Activated T-cell treated with anti-CD3 and anti-CD28 coated beads for 1 hour (primary cell): ENCODE results near the gene LCNL1.

ENCODE experiments used
- DNase-seq: peaks from one replicate; pipeline ENCODE4 v3.0.0-alpha.2; 2020; ENCODE audit warnings: low read depth

Gene LCNL1

DNA sequence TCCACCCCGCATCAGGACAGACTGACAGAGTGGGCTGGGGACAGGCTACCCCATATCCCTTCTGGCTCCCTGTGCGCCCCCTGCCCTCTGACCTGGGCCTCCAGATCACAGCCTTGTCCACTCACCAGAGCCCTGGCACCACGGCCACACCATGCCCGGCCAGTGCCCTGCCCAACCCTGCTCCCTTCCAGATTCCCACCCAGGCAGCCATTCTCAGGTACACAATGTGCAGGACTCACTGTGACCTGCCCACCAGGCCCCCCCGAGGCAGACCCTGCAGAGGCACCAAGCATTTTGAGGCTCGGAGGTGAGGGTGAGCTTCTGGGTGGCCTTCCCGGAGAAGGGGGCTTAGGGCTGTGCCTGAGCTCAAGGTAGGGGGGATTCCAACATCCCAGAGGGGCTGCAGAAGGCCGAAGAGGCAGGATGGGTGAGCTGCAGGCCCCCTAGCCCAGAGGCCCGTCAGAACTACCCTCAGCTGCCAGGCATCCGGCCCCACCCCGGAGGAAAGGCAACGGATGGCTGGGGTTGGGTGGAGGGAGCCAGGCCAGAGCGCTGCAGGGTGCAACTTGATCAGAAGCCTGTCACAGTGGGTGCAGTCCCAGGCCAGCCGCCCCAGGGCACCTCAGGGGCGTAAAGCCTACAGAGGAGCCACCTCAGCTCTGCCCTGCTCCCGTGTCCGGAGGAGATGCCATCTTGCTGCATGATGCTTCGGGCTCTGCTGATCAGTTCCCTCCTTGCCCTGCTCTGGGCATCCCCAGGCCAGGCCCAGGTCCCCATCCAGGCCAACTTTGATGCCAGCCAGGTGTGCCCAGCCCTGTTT is at the start of gene LCNL1:
Gene LCNL1 (plus strand): TSS at position 762 of the 820 bp plus-strand sequence. CDS start 594 bp downstream, outside the sequence.
- DNase-seq, result no peak

DNA sequence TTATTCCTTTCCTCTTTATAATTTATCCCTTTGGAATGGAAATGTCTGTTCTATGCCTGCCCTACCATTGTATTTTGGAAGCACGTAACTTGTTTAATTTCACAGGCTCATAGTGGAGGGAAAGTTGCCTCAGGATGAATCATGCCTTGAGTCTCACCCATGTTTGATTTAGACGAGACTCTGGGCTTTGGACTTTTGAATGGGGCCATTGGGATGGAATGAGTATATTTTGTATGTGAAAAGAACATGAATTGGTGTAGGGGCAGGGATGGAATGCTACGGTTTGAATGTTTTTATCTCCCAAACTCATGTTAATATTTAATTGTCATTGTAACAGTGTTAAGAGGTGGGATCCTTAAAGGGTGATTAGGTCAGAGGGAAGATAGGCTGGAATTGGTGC is 48.5 kb upstream of the LCNL1 start:
- no peak for DNase-seq

GRCh38 chr9:136935651-136936050 is 47.1 kb upstream of the LCNL1 start:
- DNase-seq, result no peak

GRCh38 chr9:136936645-136937170 is 46.1 kb upstream of the LCNL1 start:
- DNase-seq, result no peak

GRCh38 chr9:136937186-136938001 is 45.4 kb upstream of the LCNL1 start:
- no peak for DNase-seq

DNA sequence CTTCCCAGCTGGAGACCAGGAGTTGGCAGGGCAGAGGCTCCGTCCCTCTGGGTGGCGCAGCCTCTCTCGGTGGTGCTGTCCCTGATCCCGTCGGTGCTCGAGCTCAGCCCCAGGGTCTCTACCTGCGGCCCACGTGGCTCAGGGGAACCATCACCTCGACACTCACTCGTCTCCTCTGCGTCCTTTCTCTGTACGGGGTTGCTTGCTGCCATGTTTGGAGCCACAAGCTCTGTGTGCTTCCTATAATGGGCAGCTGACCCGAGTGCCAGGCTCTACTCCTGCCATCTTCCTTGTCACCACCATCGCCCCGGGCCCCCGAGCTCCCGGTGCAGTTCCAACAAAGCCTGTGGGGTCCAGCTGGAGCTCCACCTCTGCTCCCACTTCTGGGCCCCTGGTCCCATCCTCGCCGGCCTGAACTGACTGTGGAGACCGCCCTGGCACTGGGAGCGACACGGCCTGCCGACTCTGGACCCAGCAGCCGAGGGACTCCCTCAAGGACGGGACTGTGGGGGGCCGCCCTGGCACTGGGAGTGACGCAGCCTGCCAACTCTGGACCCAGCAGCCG is 43.3 kb upstream of the LCNL1 start:
- no peak for DNase-seq

DNA sequence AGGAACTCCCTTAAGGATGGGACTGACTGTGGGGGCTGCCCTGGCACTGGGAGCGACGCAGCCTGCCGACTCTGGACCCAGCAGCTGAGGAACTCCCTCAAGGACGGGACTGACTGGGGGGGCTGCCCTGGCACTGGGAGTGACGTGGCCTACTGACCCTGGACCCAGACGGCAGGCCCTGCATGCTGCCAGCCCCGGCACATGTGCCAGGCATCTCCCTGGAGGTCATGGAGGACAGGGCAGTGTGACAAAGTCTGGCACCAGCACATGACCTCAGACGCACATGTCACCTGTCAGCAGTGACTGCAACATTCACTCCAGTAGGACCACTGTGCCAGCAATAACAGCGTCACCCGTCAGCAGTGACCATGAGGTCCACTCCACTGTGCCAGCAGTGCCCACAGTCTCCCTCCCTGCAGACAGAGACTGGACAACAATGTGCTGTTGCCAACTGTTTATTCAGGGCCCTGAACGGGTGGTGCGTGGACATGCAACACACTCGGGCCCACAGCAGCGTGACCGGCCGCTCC is 42.7 kb upstream of the LCNL1 start:
- DNase-seq, result no peak

DNA sequence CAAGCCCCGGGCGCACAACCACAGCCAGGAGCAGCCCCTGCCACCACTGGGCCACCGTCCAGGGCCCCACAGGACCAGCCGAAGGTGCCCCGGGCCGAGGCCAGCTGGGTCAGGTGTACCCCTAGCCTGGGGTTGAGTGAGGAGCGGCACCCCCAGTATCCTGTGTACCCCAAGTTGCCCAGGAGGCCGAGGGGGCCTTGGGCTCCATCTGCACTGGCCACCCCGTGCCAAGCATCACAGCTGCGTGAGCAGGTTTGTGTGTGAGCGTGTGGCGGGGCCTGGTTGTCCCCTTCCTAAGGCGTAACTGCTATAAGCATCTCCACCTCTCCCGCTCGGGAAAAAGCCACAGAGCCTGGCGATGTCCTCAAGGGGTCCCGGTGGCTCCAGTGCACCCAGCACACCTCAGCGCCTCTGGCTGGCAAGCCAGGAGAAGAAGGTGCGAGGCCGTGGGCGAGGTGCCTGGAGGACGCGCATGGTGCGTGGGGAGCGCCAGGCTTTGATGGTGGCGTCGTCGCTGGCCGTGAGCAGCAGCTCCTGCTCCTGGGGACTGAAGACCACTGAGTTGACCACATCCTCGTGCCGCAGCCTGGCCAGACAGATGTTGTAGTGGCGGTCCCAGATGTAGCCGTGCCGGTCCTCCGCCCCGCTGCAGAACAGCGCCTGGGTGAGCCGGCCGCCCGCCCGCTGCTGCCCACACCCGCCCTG is 42.1 kb upstream of the LCNL1 start:
- no peak for DNase-seq

DNA sequence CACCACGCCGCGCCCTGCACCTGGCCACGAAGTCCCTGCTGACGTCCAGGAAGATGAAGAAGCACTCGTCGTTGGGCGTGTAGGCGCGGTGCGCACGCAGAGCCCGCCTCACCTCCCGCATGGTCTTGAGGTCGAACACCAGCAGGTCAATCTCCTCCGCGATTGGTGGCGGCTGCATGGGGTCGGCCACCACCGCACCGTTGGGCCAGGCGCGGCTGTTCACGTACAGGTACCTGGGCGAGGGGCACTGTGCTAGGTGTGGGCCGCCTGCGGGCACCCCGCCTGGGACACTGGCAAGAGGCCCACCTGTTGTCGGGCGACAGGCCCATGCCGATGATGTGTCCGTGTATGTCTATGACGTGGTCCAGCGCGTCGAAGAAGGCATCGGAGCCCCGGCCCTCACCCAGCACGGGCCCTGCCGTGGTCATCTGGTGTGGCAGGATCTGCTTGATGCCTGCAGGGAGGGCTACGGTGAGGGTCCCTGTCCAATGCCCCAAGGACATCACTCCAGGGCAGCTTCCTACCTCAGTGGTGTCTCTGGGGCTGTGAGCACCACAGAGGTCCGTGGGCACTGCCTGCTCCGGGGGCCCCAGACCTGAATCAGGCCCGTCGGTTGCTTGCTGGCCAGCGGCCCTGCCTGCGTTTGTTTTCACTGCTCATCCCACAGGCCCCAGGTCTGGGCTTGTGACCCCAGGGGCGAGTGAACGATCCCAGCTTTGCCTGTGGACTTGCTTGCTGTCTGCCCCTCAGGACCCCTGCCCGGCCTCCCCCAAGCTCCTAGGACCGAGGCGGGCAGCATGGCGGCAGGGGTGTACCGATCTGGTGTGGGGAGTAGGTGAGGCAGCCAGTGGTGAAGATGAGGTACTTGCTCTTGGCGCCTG is 41.3 kb upstream of the LCNL1 start:
- no peak for DNase-seq

DNA sequence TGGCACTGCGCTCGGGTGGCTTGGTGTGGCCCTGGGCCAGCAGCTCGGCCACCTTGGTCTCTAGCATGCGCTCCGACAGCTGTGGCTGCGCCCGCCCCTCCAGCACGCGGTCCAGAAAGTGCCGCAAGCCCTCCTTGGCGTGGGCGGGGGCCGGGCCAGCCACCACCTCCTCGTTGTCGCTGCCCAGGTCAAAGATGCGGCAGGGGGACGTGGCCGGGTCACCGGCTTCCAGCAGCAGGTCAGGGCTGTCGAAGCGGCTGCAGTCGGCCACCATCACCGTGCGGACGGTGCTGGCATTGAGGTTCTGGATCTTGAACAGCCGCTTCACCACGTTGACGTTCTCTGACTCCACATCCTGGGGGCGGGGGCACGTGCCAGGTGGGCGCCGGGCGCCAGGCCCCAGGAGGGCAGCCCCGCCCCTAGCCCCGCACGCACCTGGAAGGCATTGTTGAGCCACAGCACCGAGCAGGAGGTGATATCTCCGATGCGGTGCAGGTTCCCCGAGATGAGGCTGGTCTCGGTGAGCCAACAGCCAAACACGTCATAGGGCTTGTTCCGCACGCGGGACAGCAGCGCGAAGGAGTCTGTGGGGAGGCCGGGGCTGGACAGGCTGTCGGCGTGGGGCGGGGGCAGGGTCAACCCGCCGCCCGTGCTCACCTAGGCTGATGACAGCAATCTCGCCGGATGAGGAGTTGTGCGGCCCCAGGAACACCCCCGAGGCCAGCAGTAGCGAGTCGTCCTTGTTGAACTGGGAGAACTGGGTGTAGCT is 40.5 kb upstream of the LCNL1 start:
- DNase-seq, result no peak

GRCh38 chr9:136942881-136943230 is 39.9 kb upstream of the LCNL1 start:
- no peak for DNase-seq

GRCh38 chr9:136943291-136944211 is 39.2 kb upstream of the LCNL1 start:
- peak; percentile 21 for DNase-seq

GRCh38 chr9:136944212-136944518 is 38.6 kb upstream of the LCNL1 start:
- DNase-seq, result no peak

DNA sequence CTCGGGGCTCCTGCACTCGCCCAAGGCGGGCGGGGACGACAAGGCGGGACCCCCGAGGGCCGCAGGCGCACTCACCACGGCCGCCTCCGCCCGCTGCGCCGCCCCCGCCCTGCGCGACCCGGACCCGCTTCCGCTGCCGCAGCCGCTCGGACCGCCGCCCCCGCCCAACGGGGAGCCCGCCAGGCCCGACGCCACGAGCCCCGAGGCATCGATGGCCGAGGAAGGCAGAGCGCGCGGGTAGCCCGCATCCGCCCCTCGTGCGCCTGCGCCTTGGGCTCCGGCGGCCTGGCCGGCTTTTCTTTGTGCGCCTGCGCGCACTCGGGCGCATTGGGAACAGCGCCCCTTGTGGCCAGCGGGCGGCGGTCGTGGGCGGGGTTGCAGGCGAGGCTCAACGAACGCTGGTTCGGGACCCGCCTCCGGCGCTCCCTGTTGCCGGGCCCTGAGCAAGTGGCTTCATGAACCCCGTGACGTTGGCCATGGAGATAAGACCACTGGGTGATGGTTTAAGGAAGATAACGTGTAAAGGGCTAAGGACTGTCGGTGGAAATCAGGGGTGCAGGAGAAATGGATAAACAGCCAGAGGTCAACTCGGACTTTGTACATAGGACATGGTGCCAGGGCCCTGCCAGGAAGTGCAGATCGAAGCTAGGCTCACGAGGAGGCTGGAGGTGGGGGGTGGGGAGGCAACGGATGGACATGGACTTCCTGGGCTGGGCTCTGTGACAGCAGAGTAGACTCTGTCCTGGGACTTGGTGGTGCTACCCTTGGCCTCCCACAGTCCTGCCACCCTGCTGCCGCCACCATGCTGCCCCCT is 38.1 kb upstream of the LCNL1 start, which contains the start of the genes C8G and FBXW5:
Gene C8G (plus strand): TSS at position 725 of the 814 bp plus-strand sequence. CDS start 78 bp downstream, at position 803.
Gene FBXW5 (minus strand): TSS at position 220 of the 814 bp plus-strand sequence. CDS start 655 bp downstream, outside the sequence.
- peak; percentile 93 for DNase-seq

DNA sequence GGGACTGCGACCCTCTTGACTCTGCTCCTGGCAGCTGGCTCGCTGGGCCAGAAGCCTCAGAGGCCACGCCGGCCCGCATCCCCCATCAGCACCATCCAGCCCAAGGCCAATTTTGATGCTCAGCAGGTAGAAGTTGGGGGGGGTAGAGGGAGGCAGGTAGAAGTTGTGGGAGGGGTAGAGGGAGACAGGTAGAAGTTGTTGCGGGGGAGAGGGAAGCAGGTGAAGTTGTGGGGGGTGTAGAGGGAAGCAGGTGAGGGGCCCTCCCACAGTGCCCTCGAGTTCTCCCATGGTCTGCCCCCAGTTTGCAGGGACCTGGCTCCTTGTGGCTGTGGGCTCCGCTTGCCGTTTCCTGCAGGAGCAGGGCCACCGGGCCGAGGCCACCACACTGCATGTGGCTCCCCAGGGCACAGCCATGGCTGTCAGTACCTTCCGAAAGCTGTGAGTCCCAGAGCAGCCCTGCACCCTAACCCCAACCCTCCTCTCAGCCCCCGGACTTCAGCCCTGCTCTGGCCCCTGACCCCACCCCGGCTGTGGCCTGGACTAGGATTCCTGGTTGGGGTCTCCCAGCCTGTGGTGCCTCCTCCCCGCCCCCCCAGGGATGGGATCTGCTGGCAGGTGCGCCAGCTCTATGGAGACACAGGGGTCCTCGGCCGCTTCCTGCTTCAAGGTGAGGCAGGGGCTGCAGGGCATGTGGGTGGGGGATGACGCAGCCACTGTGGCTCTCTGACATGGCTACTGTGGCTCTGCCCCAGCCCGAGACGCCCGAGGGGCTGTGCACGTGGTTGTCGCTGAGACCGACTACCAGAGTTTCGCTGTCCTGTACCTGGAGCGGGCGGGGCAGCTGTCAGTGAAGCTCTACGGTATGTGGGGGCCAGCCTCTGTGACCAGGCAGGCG is 37.2 kb upstream of the LCNL1 start:
- DNase-seq, result no peak

DNA sequence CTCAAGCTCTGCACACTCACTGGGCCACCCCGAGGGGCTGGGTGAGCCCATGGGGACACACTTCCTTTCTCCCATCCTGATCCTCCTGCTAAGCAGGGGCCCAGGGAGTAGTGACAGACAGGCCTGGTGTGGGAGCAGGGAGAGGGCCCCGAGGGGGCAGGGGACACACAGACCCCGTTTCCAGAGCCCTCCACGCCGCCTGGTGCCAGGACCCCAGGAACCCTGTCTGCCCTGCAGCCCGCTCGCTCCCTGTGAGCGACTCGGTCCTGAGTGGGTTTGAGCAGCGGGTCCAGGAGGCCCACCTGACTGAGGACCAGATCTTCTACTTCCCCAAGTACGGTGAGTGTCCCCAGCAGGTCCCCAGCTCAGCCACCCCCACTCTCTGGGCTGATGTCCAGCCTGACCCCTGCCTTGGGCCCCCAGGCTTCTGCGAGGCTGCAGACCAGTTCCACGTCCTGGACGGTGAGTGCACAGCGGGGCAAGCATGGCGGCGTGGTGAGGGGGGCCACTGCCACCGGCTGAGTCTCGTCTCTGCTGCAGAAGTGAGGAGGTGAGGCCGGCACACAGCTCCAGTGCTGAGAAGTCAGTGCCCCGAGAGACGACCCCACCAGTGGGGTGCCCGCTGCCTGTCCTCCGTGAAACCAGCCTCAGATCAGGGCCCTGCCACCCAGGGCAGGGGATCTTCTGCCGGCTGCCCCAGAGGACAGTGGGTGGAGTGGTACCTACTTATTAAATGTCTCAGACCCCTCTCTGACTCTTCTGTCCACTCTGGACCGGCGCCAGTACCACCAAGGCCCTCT is 36.4 kb upstream of the LCNL1 start:
- no peak for DNase-seq
